ENCODE measurements around the gene LDLRAD3.
A peak's percentile ranks its signal among the peaks of the same experiment; 100 is the strongest.

LDLRAD3 gene

DNA sequence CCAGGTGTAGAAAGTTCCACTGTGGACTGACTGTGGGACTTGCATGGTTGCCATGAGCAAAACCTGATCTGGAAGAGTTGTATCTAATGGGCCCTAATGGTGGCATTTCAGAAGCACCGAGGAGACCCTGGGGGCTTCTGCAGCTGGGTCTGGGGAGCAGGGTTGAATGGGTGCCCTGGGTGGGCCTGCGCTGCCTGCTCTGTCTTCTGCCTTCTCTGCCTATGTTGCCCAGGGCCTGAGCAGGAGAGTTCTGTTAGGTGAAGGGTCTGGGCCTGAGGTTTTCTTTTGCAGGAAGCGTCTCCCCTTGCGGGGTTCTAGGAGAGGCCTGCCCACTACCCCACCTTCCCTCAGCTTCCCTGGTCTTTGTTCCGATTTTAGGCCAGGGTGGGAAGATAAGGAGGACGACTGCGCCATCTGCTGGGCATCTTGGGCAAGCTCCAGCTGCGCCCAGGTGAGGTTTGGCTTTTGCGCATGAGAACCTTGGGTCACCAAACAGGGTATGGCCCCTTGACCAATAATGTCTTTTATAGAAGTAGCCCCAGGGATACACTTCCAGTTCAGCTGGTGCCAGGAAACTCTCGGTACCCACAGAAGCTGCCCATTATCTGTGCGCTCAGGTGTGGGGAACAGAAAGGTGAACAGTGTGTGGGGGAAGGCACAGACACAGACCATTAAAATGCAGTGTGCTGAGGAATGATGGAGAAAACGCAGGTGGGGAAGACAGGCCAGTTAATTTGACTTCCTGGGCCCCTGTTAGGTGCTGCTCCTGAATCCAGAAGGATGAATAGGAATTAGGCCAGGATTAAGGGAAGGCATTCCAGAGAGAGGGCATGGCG lies 322.1 kb downstream of the LDLRAD3 start:
- peak; percentile 76 for DNase-seq (ENCODE audit: low spot score)
- ChIA-PET CTCF (interaction anchor here (0.5 to 2.7 kb wide), 30 partner anchors 8 to 803 kb away, joined by 3 to 10 read pairs (median 3); partner anchors contain the start of genes FJX1 and PAMR1), POLR2A (ENCODE audit: low non-redundant PET) (no interaction called here)
- no peak overlapping the region for H3K27ac ChIP-seq
- TF ChIP-seq, protein P1, sequence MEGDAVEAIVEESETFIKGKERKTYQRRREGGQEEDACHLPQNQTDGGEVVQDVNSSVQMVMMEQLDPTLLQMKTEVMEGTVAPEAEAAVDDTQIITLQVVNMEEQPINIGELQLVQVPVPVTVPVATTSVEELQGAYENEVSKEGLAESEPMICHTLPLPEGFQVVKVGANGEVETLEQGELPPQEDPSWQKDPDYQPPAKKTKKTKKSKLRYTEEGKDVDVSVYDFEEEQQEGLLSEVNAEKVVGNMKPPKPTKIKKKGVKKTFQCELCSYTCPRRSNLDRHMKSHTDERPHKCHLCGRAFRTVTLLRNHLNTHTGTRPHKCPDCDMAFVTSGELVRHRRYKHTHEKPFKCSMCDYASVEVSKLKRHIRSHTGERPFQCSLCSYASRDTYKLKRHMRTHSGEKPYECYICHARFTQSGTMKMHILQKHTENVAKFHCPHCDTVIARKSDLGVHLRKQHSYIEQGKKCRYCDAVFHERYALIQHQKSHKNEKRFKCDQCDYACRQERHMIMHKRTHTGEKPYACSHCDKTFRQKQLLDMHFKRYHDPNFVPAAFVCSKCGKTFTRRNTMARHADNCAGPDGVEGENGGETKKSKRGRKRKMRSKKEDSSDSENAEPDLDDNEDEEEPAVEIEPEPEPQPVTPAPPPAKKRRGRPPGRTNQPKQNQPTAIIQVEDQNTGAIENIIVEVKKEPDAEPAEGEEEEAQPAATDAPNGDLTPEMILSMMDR (conservative IDR thresholded peaks at IDR 0.05; ENCODE audit: low read depth), result peak; percentile 84

DNA sequence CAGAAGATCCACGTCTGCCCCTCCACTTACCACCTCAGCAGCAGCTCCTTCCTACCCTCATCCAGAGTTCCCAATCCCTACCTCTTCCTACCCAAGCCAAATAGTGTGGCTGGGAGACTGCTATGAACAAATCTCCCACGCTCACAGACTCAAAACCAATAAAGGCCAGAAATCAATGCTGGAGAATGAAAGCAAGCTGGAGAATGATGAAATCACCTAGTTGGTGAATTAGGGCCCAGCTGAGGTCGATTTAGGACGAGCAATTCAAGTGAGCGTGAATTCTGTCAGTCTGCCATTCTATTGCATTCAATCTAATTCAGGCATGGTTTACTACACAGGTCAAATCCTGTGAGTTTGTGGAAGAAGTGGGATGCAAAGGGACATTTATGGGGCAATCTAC lies 322.9 kb downstream of the LDLRAD3 start:
- H3K27ac ChIP-seq, result no peak overlapping the region
- ChIA-PET CTCF (interaction anchor here (0.5 to 2.7 kb wide), 11 partner anchors 103 to 648 kb away, joined by 3 to 10 read pairs (median 4); partner anchors contain the start of gene FJX1), POLR2A (ENCODE audit: low non-redundant PET) (no interaction called here)
- TF ChIP-seq, protein P1 (conservative IDR thresholded peaks at IDR 0.05; ENCODE audit: low read depth), result no peak
- no peak for DNase-seq (ENCODE audit: low spot score)

DNA sequence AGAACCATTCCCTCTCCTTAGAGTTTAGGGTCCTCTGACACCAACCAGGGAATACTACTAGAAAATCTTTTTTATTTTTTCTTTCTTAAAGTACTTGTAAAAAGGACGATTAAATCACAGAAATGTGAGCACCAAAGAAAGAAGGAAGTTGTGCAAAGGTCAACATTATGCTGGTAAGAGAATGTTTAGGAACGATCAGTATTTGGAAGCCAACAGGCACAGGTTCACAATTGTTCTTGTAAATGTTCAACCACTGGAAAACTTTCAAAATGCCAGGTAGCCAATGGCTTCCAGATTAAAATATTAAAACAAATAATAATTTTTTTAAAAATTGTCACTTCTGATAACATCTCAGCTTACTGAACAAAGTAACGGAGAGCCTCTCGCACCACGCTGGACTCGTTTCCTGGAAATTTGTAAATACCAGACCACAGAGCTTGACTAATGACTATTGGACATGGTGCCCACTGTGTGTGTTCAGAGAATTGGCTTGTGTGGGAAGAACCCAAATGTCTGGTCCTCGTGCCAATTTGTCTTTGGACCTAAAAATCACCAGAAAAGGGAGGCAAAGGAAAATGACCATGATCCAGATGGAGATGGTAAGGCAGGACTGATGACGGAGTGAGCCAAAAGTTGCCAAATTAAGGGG lies 324.6 kb downstream of the LDLRAD3 start:
- POLR2A ChIA-PET (ENCODE audit: low non-redundant PET), result interaction anchor here (0.6 kb wide), 1 partner anchor 135 kb away, joined by 6 read pairs; no protein-coding TSS in a partner anchor
- CTCF ChIA-PET, result no interaction called here
- no peak overlapping the region for H3K27ac ChIP-seq
- DNase-seq (ENCODE audit: low spot score), result no peak
- TF ChIP-seq, protein P1 (conservative IDR thresholded peaks at IDR 0.05; ENCODE audit: low read depth), result no peak

DNA sequence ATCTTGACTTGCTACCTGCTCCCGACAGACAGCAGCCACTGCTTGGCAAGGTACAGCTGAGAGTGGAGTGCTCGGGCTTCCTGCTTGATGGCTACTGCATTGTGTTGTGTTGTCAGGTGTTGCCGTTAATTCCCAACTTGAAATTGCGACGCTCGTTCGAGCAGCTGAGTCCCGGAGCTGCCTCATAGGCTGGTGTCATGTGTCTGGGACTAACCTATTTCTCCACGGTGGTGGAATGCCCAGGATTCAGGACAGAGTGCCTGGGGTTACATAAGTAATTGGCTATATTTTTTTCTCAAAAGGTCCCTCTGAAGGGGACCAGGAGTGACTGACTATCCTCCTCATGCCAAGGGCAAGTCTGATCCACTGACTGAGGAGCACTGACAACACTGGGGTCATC lies 326.8 kb downstream of the LDLRAD3 start:
- CTCF ChIA-PET, result no interaction called here
- no peak overlapping the region for H3K27ac ChIP-seq
- TF ChIP-seq, protein P1 (conservative IDR thresholded peaks at IDR 0.05; ENCODE audit: low read depth), result no peak
- POLR2A ChIA-PET (ENCODE audit: low non-redundant PET), result no interaction called here
- no peak for DNase-seq (ENCODE audit: low spot score)

DNA sequence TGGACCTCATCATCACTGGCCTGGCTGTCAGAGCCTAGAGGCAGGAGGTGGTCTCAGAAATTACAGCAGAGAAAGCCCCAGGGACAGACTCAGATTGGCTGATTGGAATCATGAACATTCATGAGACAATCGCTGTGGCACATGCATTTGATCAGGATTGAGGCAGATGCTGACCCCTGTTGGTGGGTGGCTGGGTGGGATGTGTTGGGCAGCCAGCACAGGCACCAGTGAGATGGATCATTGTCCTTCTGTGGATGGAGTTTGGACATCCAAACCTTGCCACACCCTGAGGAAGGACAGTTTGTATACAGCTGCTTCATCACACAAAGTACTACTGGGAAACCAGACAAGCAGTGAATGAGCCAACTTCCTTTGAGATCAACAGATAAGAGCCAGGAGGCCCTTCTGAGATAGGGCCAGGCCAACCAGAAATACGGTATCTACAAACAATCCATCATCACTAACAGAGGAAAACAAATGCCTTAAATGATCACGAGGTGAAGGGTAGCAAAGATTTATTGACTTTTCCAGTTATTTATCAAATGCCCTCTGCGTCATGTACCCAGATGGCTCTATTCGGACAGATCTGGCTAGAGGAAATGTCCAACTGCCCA lies 328.0 kb downstream of the LDLRAD3 start:
- no peak overlapping the region for H3K27ac ChIP-seq
- ChIA-PET POLR2A (ENCODE audit: low non-redundant PET) (no interaction called here), CTCF (interaction anchor here (0.7 kb wide), 1 partner anchor 8 kb away, joined by 3 read pairs; no protein-coding TSS in a partner anchor)
- DNase-seq (ENCODE audit: low spot score), result no peak
- TF ChIP-seq, protein P1 (conservative IDR thresholded peaks at IDR 0.05; ENCODE audit: low read depth), result no peak

DNA sequence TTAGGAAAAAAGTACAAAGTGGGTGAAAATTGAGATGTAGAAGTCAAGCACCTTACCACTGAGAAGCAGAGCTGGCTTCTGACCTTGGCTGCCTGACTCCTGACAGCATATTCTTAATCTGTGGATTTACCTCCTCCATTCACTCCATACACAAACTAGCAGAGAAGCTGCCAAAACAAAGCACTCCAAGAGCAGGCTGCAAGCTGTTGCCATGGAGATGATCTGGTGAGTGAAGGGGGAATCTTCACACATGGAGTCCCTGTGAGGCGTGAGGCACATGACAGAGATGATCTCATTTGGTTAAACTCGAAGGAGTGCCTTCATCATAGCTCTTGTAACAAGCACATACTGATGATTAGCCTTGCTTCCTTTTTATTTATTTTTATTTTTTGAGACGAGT lies 329.2 kb downstream of the LDLRAD3 start:
- CTCF ChIA-PET, result interaction anchor here (0.5 to 0.7 kb wide), 3 partner anchors 433 to 656 kb away, joined by 3 read pairs; no protein-coding TSS in a partner anchor
- DNase-seq (ENCODE audit: low spot score), result no peak
- H3K27ac ChIP-seq, result no peak overlapping the region
- POLR2A ChIA-PET (ENCODE audit: low non-redundant PET), result interaction anchor here (0.5 to 0.6 kb wide), 2 partner anchors 15 to 521 kb away, joined by 3 to 4 read pairs; no protein-coding TSS in a partner anchor
- TF ChIP-seq, protein P1 (conservative IDR thresholded peaks at IDR 0.05; ENCODE audit: low read depth), result no peak
